Keratinocyte (primary cell): ENCODE measurements around the gene FARP1. TPM values are rescaled to one million over a fixed set of nuclear protein-coding genes. Genes with fewer than 3 reads are reported as not detected.

ENCODE experiments used
- DNase-seq: peaks from one replicate; pipeline ENCODE4 v3.0.0-alpha.2; 2011; ENCODE audit warnings: low read depth, missing footprints, low spot score
- FAIRE-seq: peaks from 2 replicates; lab custom pipeline; 2011; peaks lifted over from hg19 to GRCh38; lab: Jason Lieb, UNC
- H2AFZ ChIP-seq: 2 replicates; pipeline ENCODE4 v1.6.0; 2012; ENCODE audit warnings: low read length, control low read depth, inconsistent platforms; ENCODE audit not compliant: control insufficient read depth
- H3K27ac ChIP-seq: 2 replicates; pipeline ENCODE4 v1.5.1; 2011; ENCODE audit warnings: low read length; ENCODE audit not compliant: control insufficient read depth, insufficient read depth
- H3K27me3 ChIP-seq: 3 replicates; pipeline ENCODE4 v1.6.0; 2011; ENCODE audit warnings: low read length; ENCODE audit not compliant: control insufficient read depth, insufficient read depth; ENCODE audit errors: extremely low read depth
- H3K36me3 ChIP-seq, 2 experiments: 2 replicates in 1 of 2; 3 replicates in 1 of 2; pipeline ENCODE4 v1.5.1; 2011; ENCODE audit warnings: low read length in 2 of 2, mild to moderate bottlenecking in 1 of 2; ENCODE audit not compliant: control insufficient read depth in 2 of 2, insufficient read depth in 2 of 2; ENCODE audit errors: extremely low read depth in 1 of 2
- H3K4me1 ChIP-seq: 3 replicates; pipeline ENCODE4 v1.5.1; 2011; ENCODE audit warnings: low read length; ENCODE audit not compliant: control insufficient read depth, insufficient read depth; ENCODE audit errors: extremely low read depth
- H3K4me2 ChIP-seq: 3 replicates; pipeline ENCODE4 v1.6.0; 2011; ENCODE audit warnings: low read depth, low read length; ENCODE audit not compliant: control insufficient read depth, insufficient read depth; ENCODE audit errors: extremely low read depth
- H3K4me3 ChIP-seq, 3 experiments: fragments of 200-600 bp in 1 of 3; sonication (generic) in 1 of 3; 2 replicates in 2 of 3; 3 replicates in 1 of 3; pipeline ENCODE4 v1.5.1; 2011 to 2016; ENCODE audit warnings: low read length in 3 of 3, mild to moderate bottlenecking in 3 of 3, control low read depth in 2 of 3, inconsistent platforms in 1 of 3, low read depth in 1 of 3, mixed read lengths in 1 of 3, mixed run types in 1 of 3, moderate library complexity in 1 of 3; ENCODE audit not compliant: control insufficient read depth in 2 of 3, insufficient read depth in 2 of 3; ENCODE audit errors: extremely low read depth in 1 of 3
- H3K79me2 ChIP-seq: 2 replicates; pipeline ENCODE4 v1.6.0; 2012; ENCODE audit warnings: low read length; ENCODE audit not compliant: control insufficient read depth, insufficient read depth
- H3K9ac ChIP-seq: 3 replicates; pipeline ENCODE4 v1.6.0; 2011; ENCODE audit warnings: low read length; ENCODE audit not compliant: control insufficient read depth, insufficient read depth; ENCODE audit errors: extremely low read depth
- H3K9me1 ChIP-seq: 3 replicates; pipeline ENCODE4 v1.6.0; 2011; ENCODE audit warnings: low read length; ENCODE audit not compliant: control insufficient read depth, insufficient read depth; ENCODE audit errors: extremely low read depth
- H3K9me3 ChIP-seq: 2 replicates; pipeline ENCODE4 v1.5.1; 2012; ENCODE audit warnings: low read depth, low read length; ENCODE audit not compliant: control insufficient read depth
- H4K20me1 ChIP-seq: 3 replicates; pipeline ENCODE4 v1.6.0; 2011; ENCODE audit warnings: low read length; ENCODE audit not compliant: control insufficient read depth, insufficient read depth; ENCODE audit errors: extremely low read depth
- EZH2 ChIP-seq: IDR thresholded peaks from one replicate; pipeline ENCODE4 v1.6.1; 2012; ENCODE audit warnings: inconsistent platforms, mild to moderate bottlenecking, low read length, moderate library complexity
- dilution Hi-C: fragments of 300-500 bp; cut with MboI; formaldehyde crosslinking; loops from one replicate; pipeline ENCODE4 v1.7.0; 2020; ENCODE audit warnings: low sequenced_read_pairs; ENCODE audit not compliant: extremely low pct_ligation_motif_present
- polyA plus RNA-seq, 5 experiments: library from polyadenylated mRNA; depleted of rRNA in 3 of 5; stranded (reverse) in 3 of 5; stranded (forward) in 1 of 5; unstranded in 1 of 5; fragments of >200 nt; gene quantifications; 1 replicate in 1 of 5; 2 replicates in 3 of 5; 3 replicates in 1 of 5; pipeline versions ENCODE4 v1.2.1 to v1.2.3, GENCODE V29; 2011 to 2012; ENCODE audit warnings: missing spikeins in 2 of 5, low read depth in 1 of 5, low replicate concordance in 1 of 5
- TF ChIP-seq, protein P1 (sequence below), 3 experiments: IDR thresholded peaks in 1 of 3; conservative IDR thresholded peaks in 1 of 3; optimal IDR thresholded peaks in 1 of 3; 2 replicates in 2 of 3; 3 replicates in 1 of 3; pipeline versions ENCODE3 to v1.5.1; 2011; ENCODE audit warnings: low read length in 3 of 3, mild to moderate bottlenecking in 3 of 3, moderate library complexity in 2 of 3, control low read depth in 1 of 3, inconsistent platforms in 1 of 3; ENCODE audit not compliant: insufficient read depth in 2 of 3; ENCODE audit errors: extremely low read depth in 1 of 3

The FARP1 gene
- polyA plus RNA-seq, 1 donor (not counting 4 experiments of a cell fraction or from before 2014, with no cell fraction given), result 10.3 TPM

DNA sequence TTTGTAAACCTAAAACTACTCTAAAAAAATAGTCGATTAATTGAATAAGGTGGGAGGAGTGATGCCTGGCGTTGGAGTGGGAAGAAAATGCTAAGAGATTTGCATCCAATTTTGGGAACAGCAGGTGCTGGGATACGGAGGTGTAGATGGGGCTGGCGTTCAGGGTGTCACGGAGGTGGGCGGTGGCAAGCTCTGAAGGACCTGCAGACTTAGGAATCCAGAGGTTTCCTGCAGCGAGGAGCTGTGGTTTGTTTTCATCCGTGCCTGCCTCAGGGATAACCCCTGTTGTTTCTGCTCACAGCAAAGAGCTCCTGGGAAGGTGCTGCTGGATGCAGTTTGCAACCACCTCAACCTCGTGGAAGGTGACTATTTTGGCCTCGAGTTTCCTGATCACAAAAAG, 200.6 kb downstream of the FARP1 start:
- dilution Hi-C loops, result no loop called here
- no peaks in the 10 kb centered on the region for H3K36me3 ChIP-seq
- H3K4me2 ChIP-seq, result no peak overlapping the region
- no peak overlapping the region for H3K27ac ChIP-seq
- H3K27me3 ChIP-seq, result no peaks in the 10 kb centered on the region
- no peak overlapping the region for H3K4me3 ChIP-seq
- no peak overlapping the region for H3K9ac ChIP-seq
- no peaks in the 10 kb centered on the region for H3K4me1 ChIP-seq
- no peaks in the 10 kb centered on the region for H4K20me1 ChIP-seq
- FAIRE-seq (no peak), DNase-seq (no peak)
- no peak overlapping the region for H2AFZ ChIP-seq
- no peaks in the 10 kb centered on the region for H3K9me1 ChIP-seq
- no peaks in the 10 kb centered on the region for H3K9me3 ChIP-seq
- no peak for TF ChIP-seq EZH2
- TF ChIP-seq, protein P1, sequence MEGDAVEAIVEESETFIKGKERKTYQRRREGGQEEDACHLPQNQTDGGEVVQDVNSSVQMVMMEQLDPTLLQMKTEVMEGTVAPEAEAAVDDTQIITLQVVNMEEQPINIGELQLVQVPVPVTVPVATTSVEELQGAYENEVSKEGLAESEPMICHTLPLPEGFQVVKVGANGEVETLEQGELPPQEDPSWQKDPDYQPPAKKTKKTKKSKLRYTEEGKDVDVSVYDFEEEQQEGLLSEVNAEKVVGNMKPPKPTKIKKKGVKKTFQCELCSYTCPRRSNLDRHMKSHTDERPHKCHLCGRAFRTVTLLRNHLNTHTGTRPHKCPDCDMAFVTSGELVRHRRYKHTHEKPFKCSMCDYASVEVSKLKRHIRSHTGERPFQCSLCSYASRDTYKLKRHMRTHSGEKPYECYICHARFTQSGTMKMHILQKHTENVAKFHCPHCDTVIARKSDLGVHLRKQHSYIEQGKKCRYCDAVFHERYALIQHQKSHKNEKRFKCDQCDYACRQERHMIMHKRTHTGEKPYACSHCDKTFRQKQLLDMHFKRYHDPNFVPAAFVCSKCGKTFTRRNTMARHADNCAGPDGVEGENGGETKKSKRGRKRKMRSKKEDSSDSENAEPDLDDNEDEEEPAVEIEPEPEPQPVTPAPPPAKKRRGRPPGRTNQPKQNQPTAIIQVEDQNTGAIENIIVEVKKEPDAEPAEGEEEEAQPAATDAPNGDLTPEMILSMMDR (optimal IDR thresholded peaks at IDR 0.05 in 1 of 3, IDR thresholded peaks at IDR 0.05 in 1 of 3, conservative IDR thresholded peaks at IDR 0.05 in 1 of 3; ENCODE audit: extremely low read depth in 1 of 3, insufficient read depth in 2 of 3, low read length in 3 of 3), result no peak
- H3K79me2 ChIP-seq, result no peaks in the 10 kb centered on the region

GRCh38 chr13:98344392-98344791, 201.5 kb downstream of the FARP1 start:
- Histone ChIP-seq H3K9ac (no peak overlapping the region), H3K9me1 (no peaks in the 10 kb centered on the region), H3K4me2 (no peak overlapping the region), H3K36me3 (no peaks in the 10 kb centered on the region), H3K79me2 (no peaks in the 10 kb centered on the region), H4K20me1 (no peaks in the 10 kb centered on the region), H3K4me1 (no peaks in the 10 kb centered on the region), H3K27ac (no peak overlapping the region), H3K4me3 (no peak overlapping the region), H3K9me3 (no peaks in the 10 kb centered on the region), H3K27me3 (no peaks in the 10 kb centered on the region), H2AFZ (no peak overlapping the region)
- TF ChIP-seq, protein P1 (optimal IDR thresholded peaks at IDR 0.05 in 1 of 3, IDR thresholded peaks at IDR 0.05 in 1 of 3, conservative IDR thresholded peaks at IDR 0.05 in 1 of 3; ENCODE audit: extremely low read depth in 1 of 3, insufficient read depth in 2 of 3, low read length in 3 of 3), result no peak
- no peak for TF ChIP-seq EZH2
- DNase-seq (no peak), FAIRE-seq (no peak)
- dilution Hi-C loops, result no loop called here
